ENCODE results near the gene FUBP3. TPM values are rescaled to one million over a fixed set of nuclear protein-coding genes. Genes with fewer than 3 reads are reported as not detected.

Gene FUBP3
- total and polyA plus RNA-seq, 4 donors: 47.6 to 102 (median 72.4) TPM

DNA sequence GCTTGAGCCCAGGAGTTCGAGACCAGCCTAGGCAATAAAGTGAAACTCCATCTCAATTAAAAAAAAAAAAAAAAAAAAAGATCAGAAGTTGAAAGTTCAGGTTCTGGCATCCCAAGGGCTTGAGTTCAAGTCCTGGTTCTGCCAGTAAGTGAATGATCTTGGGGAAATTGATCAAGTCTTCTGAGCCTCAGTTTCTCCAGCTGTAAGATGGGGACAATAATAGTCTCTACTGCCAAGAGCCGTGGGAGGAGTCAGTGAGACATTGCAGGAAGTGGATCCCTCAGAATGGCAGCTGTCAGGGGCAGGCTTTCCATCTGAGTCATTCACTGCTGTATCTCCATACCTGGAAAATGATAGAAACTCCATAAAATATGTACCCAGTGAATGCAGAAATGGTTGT is 37.8 kb upstream of the FUBP3 start:
- Histone ChIP-seq H3K4me1 (ENCODE audit: control insufficient read depth, insufficient read depth, low read length) (peaks cover 19% of the 10 kb centered on the region), H3K4me3 (ENCODE audit: low read depth, low read length) (no peak overlapping the region), H3K27me3 (ENCODE audit: control insufficient read depth, insufficient read depth, low read length) (peaks cover 50% of the 10 kb centered on the region), H3K9me3 (ENCODE audit: control insufficient read depth, insufficient read depth, low read length) (no peaks in the 10 kb centered on the region), H3K36me3 (ENCODE audit: control insufficient read depth, insufficient read depth, low read length) (no peaks in the 10 kb centered on the region), H3K27ac (ENCODE audit: low read depth, low read length) (no peak overlapping the region)
- 80% methylated on average over 1 of the region's 2 CpGs for WGBS (ENCODE audit: insufficient coverage)
- DNase-seq (ENCODE audit: low read depth in 4 of 6, low spot score in 6 of 6): no peak

DNA sequence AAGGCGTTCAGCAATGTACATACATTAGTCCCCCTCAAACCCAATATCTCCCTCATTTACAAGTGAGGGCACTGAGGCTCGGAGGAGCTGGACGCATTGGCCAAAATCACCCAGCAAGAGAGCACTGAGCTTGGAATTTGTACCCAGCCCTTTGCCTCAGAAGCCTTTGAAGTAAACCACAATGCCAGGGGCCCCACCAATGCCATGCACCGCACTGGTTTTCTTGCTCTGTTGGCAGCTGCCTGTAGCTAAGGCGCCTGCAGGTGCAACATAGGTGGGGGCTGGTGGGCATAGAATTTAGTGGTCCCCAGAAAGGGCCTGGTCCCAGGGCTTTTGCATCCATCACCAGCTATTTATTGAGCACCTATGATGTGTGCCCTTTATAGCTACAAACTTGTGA is 37.3 kb upstream of the FUBP3 start:
- WGBS (ENCODE audit: insufficient coverage): 85% methylated on average over 5 of the region's 5 CpGs
- Histone ChIP-seq H3K27ac (ENCODE audit: low read depth, low read length) (no peak overlapping the region), H3K27me3 (ENCODE audit: control insufficient read depth, insufficient read depth, low read length) (peaks cover 45% of the 10 kb centered on the region), H3K4me3 (ENCODE audit: low read depth, low read length) (no peak overlapping the region), H3K9me3 (ENCODE audit: control insufficient read depth, insufficient read depth, low read length) (no peaks in the 10 kb centered on the region), H3K4me1 (ENCODE audit: control insufficient read depth, insufficient read depth, low read length) (peaks cover 15% of the 10 kb centered on the region), H3K36me3 (ENCODE audit: control insufficient read depth, insufficient read depth, low read length) (no peaks in the 10 kb centered on the region)
- DNase-seq (ENCODE audit: low read depth in 4 of 6, low spot score in 6 of 6): no peak

DNA sequence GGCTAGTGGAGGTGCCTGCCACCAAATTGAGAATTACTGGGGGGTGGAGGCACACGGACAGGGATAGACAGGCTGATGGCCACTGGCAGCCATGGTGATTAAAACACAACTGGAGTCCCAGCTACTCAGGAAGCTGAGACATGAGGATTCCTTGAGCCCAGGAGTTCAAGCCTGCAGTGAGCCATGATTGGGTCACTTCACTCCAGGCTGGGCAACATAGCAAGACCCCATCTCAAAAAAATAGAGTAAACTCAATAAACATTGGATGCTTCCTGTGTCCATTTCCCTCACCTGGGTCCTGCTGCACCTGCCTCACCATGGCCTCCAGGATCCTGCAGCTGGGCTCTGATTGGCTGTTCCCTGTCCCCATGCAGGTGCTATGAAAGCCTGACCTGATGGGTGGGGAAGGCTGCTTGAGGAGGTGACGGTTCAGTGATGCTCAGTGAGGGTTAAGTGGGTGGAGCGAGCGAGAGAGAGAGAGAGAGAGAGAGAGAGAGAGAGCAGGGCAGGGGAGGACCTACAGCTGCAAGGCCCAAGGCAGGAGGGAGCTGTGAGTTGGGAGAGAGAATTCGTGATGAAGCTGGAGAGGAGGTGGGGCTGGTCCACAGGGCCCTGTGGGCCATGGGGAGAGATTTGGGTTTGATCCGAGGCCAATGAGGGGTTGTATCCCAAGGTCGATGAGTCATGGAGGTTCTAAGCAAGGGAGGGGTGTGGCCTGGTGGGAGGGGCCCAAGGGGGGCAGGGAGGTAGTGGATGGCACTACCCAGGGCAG is 36.7 kb upstream of the FUBP3 start:
- no peak for DNase-seq (ENCODE audit: low read depth in 4 of 6, low spot score in 6 of 6)
- Histone ChIP-seq H3K4me3 (ENCODE audit: low read depth, low read length) (no peak overlapping the region), H3K36me3 (ENCODE audit: control insufficient read depth, insufficient read depth, low read length) (no peaks in the 10 kb centered on the region), H3K27ac (ENCODE audit: low read depth, low read length) (no peak overlapping the region), H3K9me3 (ENCODE audit: control insufficient read depth, insufficient read depth, low read length) (no peaks in the 10 kb centered on the region), H3K27me3 (ENCODE audit: control insufficient read depth, insufficient read depth, low read length) (peaks cover 43% of the 10 kb centered on the region), H3K4me1 (ENCODE audit: control insufficient read depth, insufficient read depth, low read length) (peaks cover 11% of the 10 kb centered on the region)
- WGBS (ENCODE audit: insufficient coverage): 56% methylated on average over 7 of the region's 7 CpGs

DNA sequence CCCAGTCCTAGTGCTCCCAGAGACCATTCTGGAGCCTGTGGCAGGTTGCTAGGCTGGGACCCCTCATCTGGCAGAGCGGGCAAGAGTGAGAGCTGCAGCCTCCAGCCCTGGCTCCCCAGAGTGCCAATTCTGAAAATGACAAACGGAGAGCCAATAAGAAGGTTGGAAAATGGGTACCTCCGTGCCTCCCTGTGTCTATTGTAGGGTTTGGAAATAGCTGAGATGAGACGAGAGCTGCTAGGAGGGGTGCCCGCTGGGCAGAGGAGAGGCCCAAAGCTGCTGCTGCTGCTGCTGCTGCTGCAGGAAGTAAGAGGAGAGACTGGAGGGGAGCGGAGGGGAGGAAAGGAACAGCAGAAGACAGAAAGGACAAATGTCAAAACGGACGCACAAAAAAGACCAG is 36.0 kb upstream of the FUBP3 start:
- Histone ChIP-seq H3K36me3 (ENCODE audit: control insufficient read depth, insufficient read depth, low read length) (no peaks in the 10 kb centered on the region), H3K4me1 (ENCODE audit: control insufficient read depth, insufficient read depth, low read length) (peaks cover 11% of the 10 kb centered on the region), H3K9me3 (ENCODE audit: control insufficient read depth, insufficient read depth, low read length) (no peaks in the 10 kb centered on the region), H3K4me3 (ENCODE audit: low read depth, low read length) (no peak overlapping the region), H3K27me3 (ENCODE audit: control insufficient read depth, insufficient read depth, low read length) (peaks cover 36% of the 10 kb centered on the region), H3K27ac (ENCODE audit: low read depth, low read length) (no peak overlapping the region)
- WGBS (ENCODE audit: insufficient coverage): 45% methylated on average over 6 of the region's 8 CpGs
- DNase-seq (ENCODE audit: low read depth in 4 of 6, low spot score in 6 of 6): peak in 1 of 6 donors; percentile 50

DNA sequence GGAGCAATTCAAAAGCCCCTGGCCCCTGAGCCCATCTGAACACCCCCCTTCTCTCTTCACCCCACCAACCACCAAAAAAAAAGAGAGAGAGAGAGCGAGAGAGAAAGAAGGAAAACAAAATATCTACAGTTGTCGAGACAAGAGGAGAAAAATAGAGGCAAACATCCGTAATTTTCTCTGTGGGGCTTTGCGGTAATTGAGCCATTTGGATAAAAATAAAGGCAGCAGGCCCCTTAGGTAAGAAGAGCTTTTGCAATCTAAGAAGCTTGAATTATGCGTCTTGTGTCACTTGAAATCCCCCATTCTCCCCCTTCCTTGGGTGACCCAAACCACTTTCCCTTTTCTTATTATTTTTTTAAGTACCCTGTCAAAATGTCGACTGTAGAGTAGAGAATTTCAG is 35.5 kb upstream of the FUBP3 start:
- WGBS (ENCODE audit: insufficient coverage): 49% methylated on average over 3 of the region's 6 CpGs
- Histone ChIP-seq H3K27me3 (ENCODE audit: control insufficient read depth, insufficient read depth, low read length) (peaks cover 31% of the 10 kb centered on the region), H3K36me3 (ENCODE audit: control insufficient read depth, insufficient read depth, low read length) (no peaks in the 10 kb centered on the region), H3K9me3 (ENCODE audit: control insufficient read depth, insufficient read depth, low read length) (no peaks in the 10 kb centered on the region), H3K27ac (ENCODE audit: low read depth, low read length) (no peak overlapping the region), H3K4me3 (ENCODE audit: low read depth, low read length) (no peak overlapping the region), H3K4me1 (ENCODE audit: control insufficient read depth, insufficient read depth, low read length) (peaks cover 11% of the 10 kb centered on the region)
- DNase-seq (ENCODE audit: low read depth in 4 of 6, low spot score in 6 of 6): peak in 1 of 6 donors; percentile 58

DNA sequence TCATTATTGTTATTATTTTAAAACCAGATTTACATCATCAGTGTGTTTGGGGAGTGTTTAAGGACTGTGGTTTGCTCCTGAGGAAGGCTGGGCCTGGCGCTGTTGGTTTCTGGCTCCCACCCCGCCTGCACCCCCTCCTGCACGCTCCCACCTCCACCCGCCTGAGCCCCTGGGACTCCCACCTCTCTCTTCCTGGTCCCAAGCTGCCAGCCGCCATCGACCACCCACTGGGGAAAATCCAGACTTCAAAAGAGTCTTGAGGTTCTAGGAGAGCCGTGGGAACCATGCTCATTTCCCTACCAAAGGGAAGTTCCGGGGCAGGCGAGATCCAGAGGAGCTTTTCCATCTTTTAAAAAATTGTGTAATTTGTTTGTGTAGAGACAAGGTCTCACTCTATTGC is 35.0 kb upstream of the FUBP3 start:
- Histone ChIP-seq H3K4me1 (ENCODE audit: control insufficient read depth, insufficient read depth, low read length) (peaks cover 11% of the 10 kb centered on the region), H3K27me3 (ENCODE audit: control insufficient read depth, insufficient read depth, low read length) (peaks cover 26% of the 10 kb centered on the region), H3K27ac (ENCODE audit: low read depth, low read length) (no peak overlapping the region), H3K36me3 (ENCODE audit: control insufficient read depth, insufficient read depth, low read length) (no peaks in the 10 kb centered on the region), H3K9me3 (ENCODE audit: control insufficient read depth, insufficient read depth, low read length) (no peaks in the 10 kb centered on the region), H3K4me3 (ENCODE audit: low read depth, low read length) (no peak overlapping the region)
- WGBS (ENCODE audit: insufficient coverage): 0% methylated on average over 1 of the region's 9 CpGs
- DNase-seq (ENCODE audit: low read depth in 4 of 6, low spot score in 6 of 6): no peak

DNA sequence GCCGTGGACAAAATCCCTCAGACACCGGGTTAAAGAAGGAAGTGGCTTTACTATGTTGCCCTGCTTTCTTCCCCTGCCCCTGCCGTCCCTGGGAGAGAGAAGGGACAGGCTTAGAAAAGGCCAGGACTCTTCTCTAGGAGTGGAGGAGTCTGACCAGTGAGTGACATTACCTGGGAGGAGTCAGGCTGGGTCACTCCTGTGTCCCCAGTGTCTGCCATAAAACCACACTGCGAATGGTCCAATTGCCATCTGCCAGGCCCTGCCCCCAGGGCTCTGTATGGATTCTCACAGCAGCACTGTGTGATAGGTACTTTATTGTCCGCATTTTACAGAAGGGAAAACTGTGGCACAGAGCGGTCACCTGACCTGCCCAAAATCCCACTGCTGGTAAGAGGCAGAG is 31.3 kb upstream of the FUBP3 start:
- DNase-seq (ENCODE audit: low read depth in 4 of 6, low spot score in 6 of 6): no peak
- H3K4me3 ChIP-seq (ENCODE audit: low read depth, low read length): no peak overlapping the region
- H3K36me3 ChIP-seq (ENCODE audit: control insufficient read depth, insufficient read depth, low read length): no peaks in the 10 kb centered on the region
- peaks cover 15% of the 10 kb centered on the region for H3K27me3 ChIP-seq (ENCODE audit: control insufficient read depth, insufficient read depth, low read length)
- H3K4me1 ChIP-seq (ENCODE audit: control insufficient read depth, insufficient read depth, low read length): peaks cover 6% of the 10 kb centered on the region
- no peak overlapping the region for H3K27ac ChIP-seq (ENCODE audit: low read depth, low read length)
- WGBS (ENCODE audit: insufficient coverage): 73% methylated on average over 4 of the region's 6 CpGs
- no peaks in the 10 kb centered on the region for H3K9me3 ChIP-seq (ENCODE audit: control insufficient read depth, insufficient read depth, low read length)

DNA sequence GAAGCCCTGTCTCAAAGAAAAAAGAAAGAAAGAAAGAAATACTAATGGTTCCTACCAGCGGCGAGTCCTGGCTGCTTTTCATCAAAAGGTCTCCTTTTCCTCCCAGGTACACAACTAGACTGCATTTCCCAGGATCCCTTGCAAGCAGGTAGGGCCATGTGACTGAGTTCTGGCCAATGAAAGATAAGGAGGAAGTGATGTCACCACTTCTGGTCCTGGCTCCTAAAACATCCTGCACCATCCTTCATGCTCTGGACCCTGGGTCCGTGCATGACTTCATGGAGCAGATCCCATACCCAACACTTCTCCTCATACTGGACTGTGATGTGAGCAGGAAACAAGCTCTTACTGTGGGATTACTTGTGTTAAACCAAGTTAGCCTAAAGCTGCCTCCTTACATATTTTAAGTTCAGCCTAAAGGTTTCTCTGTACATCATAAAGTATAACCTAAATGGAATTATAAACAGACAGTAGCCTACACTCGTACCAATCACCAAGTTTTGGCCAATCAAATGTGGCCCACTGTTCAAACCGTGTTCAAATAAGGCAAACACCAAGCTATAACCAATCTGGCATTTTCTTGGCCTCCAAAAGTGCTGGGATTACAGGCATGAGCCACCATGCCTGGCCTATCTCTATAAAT is 30.2 kb upstream of the FUBP3 start:
- DNase-seq (ENCODE audit: low read depth in 4 of 6, low spot score in 6 of 6): no peak
- WGBS (ENCODE audit: insufficient coverage): 62% methylated on average over 3 of the region's 5 CpGs

DNA sequence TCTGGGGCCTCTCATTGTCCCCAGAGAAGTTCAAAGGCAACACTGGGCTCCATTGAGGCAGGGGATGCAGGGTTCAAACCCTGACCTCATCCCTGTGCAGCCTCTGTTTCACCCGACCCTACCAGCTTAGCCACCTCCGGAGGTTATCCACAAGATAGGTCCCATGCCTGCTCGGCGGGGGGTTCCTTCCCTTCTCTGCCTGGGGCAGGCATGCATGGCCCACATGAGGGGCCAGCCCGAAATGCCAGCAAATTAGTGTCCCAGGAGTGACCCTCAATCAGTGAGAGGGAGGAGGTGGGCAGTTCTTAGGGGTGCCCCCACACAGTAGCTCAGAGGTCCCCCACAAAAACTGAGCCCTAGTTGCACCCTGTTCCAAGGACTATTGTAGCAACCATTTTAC is 24.8 kb upstream of the FUBP3 start:
- 80% methylated on average over 2 of the region's 5 CpGs for WGBS (ENCODE audit: insufficient coverage)
- no peak for DNase-seq (ENCODE audit: low read depth in 4 of 6, low spot score in 6 of 6)
- H3K4me1 ChIP-seq (ENCODE audit: control insufficient read depth, insufficient read depth, low read length): no peaks in the 10 kb centered on the region
- no peak overlapping the region for H3K4me3 ChIP-seq (ENCODE audit: low read depth, low read length)
- H3K9me3 ChIP-seq (ENCODE audit: control insufficient read depth, insufficient read depth, low read length): no peaks in the 10 kb centered on the region
- H3K27ac ChIP-seq (ENCODE audit: low read depth, low read length): no peak overlapping the region
- no peaks in the 10 kb centered on the region for H3K36me3 ChIP-seq (ENCODE audit: control insufficient read depth, insufficient read depth, low read length)
- peaks cover 8% of the 10 kb centered on the region for H3K27me3 ChIP-seq (ENCODE audit: control insufficient read depth, insufficient read depth, low read length)

More for the DNA sequence above, 30.2 kb upstream of the FUBP3 start:
- peaks cover 12% of the 10 kb centered on the region for H3K27me3 ChIP-seq (ENCODE audit: control insufficient read depth, insufficient read depth, low read length)
- no peaks in the 10 kb centered on the region for H3K9me3 ChIP-seq (ENCODE audit: control insufficient read depth, insufficient read depth, low read length)
- H3K27ac ChIP-seq (ENCODE audit: low read depth, low read length): no peak overlapping the region
- no peaks in the 10 kb centered on the region for H3K36me3 ChIP-seq (ENCODE audit: control insufficient read depth, insufficient read depth, low read length)
- H3K4me3 ChIP-seq (ENCODE audit: low read depth, low read length): no peak overlapping the region
- H3K4me1 ChIP-seq (ENCODE audit: control insufficient read depth, insufficient read depth, low read length): no peaks in the 10 kb centered on the region

DNA sequence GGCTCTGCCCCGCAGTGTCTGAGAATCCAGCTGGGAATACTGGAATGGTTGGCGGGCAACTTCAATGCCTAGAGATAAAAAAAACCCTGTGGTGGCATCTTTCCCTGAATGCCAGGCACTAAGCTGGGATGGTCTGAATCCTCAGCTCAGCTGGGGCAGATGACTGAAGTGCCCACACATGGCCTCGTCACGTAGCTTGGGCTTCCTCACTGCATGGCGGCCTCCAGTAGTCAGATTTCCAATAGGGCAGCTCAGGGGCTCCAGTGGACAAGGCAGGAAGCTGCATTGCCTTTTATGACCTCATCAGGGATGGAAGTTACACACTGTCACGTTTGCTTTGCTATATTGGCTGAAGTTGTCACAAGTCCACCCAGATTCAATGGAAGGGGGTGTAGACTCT is 24.3 kb upstream of the FUBP3 start:
- H3K4me3 ChIP-seq (ENCODE audit: low read depth, low read length): no peak overlapping the region
- no peaks in the 10 kb centered on the region for H3K36me3 ChIP-seq (ENCODE audit: control insufficient read depth, insufficient read depth, low read length)
- no peaks in the 10 kb centered on the region for H3K9me3 ChIP-seq (ENCODE audit: control insufficient read depth, insufficient read depth, low read length)
- no peak for DNase-seq (ENCODE audit: low read depth in 4 of 6, low spot score in 6 of 6)
- H3K27ac ChIP-seq (ENCODE audit: low read depth, low read length): no peak overlapping the region
- H3K27me3 ChIP-seq (ENCODE audit: control insufficient read depth, insufficient read depth, low read length): peaks cover 8% of the 10 kb centered on the region
- WGBS (ENCODE audit: insufficient coverage): 91% methylated on average over 5 of the region's 6 CpGs
- H3K4me1 ChIP-seq (ENCODE audit: control insufficient read depth, insufficient read depth, low read length): no peaks in the 10 kb centered on the region

Measured in spinal cord (tissue), 10 donors.